Subcutaneous abdominal adipose tissue (tissue), 5 donors: ENCODE results near the gene FASN.
"Not testable (repeated sequence)": the region's sequence is repeated elsewhere in the genome, so short reads cannot be mapped to it uniquely, and the experiment has no call there.

Source experiments
- H3K27ac ChIP-seq: one replicate; pipeline ENCODE4 v1.7.0; 2013; ENCODE audit warnings: low read depth, mild to moderate bottlenecking, inconsistent platforms, low read length, moderate library complexity
- H3K27me3 ChIP-seq, 5 donors: one replicate each; pipeline ENCODE4 v1.7.0; 2013; ENCODE audit warnings: low read length in 5 of 5, inconsistent platforms in 1 of 5; ENCODE audit not compliant: control insufficient read depth in 5 of 5, insufficient read depth in 4 of 5
- H3K36me3 ChIP-seq, 5 donors: one replicate each; pipeline ENCODE4 v1.7.0; 2013; ENCODE audit warnings: low read length in 5 of 5; ENCODE audit not compliant: control insufficient read depth in 5 of 5, insufficient read depth in 5 of 5
- H3K4me1 ChIP-seq, 5 donors: one replicate each; pipeline ENCODE4 v1.7.0; 2013; ENCODE audit warnings: low read length in 5 of 5, mild to moderate bottlenecking in 3 of 5, moderate library complexity in 1 of 5; ENCODE audit not compliant: control insufficient read depth in 5 of 5, insufficient read depth in 5 of 5
- H3K4me3 ChIP-seq, 5 donors: one replicate each; pipeline ENCODE4 v1.7.0; 2013; ENCODE audit warnings: low read length in 5 of 5, low read depth in 1 of 5
- H3K9ac ChIP-seq, 5 donors: one replicate each; pipeline ENCODE4 v1.7.0; 2013; ENCODE audit warnings: low read length in 5 of 5, mild to moderate bottlenecking in 4 of 5, moderate library complexity in 3 of 5
- H3K9me3 ChIP-seq, 5 donors: one replicate each; pipeline ENCODE4 v1.7.0; 2013; ENCODE audit warnings: low read length in 5 of 5; ENCODE audit not compliant: control insufficient read depth in 5 of 5
- donor health status: healthy.
- donor health status: healthy.
- donor health status: healthy.
- donor health status: healthy.
- donor health status: healthy.

The FASN gene

GRCh38 chr17:82098169-82098938 is at the start of gene FASN:
TSS of gene FASN (minus strand) at chr17:82098236. CDS start at chr17:82096445, 1,791 bp downstream.
- H3K4me1 ChIP-seq: peaks cover 5 to 80% (median 76%) of the 10 kb centered on the region in 5 donors
- H3K27ac ChIP-seq: peak within 1 kb of the TSS; percentile 83

DNA sequence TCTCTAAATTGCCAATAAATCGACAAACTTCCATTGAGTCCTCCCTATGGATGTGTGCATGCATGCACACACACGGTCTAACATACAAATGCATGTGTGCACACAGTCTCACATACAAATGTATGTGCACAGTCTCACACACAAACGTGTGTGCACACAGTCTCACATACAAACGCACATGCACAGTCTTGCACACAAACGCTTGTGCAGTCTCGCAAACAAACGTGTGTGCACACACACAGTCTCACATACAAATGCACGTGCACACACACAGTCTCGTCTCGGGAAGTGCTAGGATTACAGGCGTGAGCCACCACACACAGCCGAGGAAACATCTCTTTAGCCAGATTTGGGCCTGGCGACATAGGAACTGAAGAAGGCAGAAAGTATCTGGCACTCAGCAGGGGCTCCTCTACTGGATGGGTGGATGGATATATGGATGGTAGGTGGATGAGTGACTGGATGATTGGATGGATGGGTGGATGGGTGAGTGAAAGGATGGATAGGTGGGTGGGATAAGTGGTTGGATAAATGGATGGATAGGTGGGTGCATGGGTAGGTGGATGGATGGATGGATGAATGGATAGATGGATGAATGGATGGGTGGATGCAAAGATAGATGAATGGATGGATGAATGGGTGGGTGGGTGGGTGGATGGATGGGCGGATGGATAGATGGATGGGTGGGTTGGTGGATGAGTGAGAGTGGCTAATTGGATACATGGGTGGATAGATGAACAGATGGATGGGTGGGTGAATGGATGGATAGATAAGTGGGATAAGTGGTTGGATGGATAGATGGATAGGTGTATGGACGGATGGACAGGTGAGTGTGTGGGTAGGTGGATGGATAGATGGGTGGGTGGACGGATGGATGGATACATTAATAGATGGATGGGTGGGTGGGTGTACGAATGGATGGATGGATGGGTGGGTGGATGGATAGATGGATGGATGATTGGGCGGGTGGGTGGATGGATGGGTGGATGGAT is 48.9 kb upstream of the FASN start:
- Histone ChIP-seq H3K4me3 (no peak overlapping the region), H3K27ac (no peak overlapping the region), H3K9ac (no peak overlapping the region), H3K36me3 (no peaks in the 10 kb centered on the region), H3K27me3 (no peaks in the 10 kb centered on the region), H3K4me1 (peaks cover 0 to 9% (median 3%) of the 10 kb centered on the region in 5 donors), H3K9me3 (no peaks in the 10 kb centered on the region)

More at GRCh38 chr17:82098169-82098938, at the start of gene FASN:
- Histone ChIP-seq H3K4me3 (peak within 1 kb of the TSS in 4 of 5 donors; percentile 61 to 79 (median 68)), H3K9me3 (no peaks in the 10 kb centered on the region), H3K27me3 (no peaks in the 10 kb centered on the region), H3K9ac (peak within 1 kb of the TSS in 4 of 5 donors; percentile 44 to 73 (median 64)), H3K36me3 (peaks cover 0 to 23% (median 16%) of the 10 kb centered on the region in 5 donors)

DNA sequence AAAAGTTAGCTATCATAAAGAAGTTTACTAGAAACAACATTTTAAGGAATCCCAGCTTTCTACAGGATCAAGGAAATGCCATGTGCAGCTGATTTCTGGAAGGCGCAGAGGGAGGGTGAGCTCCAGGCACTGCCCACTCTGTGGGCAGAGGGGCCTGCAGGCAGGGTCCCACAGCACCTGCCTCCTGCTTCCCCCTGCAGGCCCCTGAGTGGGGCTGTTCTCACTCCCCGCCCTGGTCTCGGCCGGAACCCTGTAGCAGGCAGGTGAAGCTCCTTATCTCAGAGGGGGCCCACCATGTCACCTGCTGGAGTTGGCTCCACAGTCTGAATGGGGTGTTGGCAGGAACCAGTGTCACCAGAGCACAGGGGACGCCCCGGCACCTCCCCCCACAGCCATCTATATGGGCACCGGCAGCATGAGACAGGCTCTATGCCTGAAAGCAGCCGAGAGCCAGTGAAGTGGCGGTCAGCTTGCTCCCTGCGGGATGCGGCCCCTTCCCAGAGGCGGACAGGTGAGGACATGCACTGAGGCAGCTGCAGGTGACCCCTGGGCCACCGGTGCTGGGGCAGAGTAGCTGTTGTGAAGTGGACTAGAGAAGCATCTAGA is 47.6 kb upstream of the FASN start:
- Histone ChIP-seq H3K9me3 (no peaks in the 10 kb centered on the region), H3K4me1 (no peaks in the 10 kb centered on the region), H3K36me3 (no peaks in the 10 kb centered on the region), H3K27me3 (no peaks in the 10 kb centered on the region), H3K9ac (no peak overlapping the region), H3K27ac (no peak overlapping the region), H3K4me3 (no peak overlapping the region)

DNA sequence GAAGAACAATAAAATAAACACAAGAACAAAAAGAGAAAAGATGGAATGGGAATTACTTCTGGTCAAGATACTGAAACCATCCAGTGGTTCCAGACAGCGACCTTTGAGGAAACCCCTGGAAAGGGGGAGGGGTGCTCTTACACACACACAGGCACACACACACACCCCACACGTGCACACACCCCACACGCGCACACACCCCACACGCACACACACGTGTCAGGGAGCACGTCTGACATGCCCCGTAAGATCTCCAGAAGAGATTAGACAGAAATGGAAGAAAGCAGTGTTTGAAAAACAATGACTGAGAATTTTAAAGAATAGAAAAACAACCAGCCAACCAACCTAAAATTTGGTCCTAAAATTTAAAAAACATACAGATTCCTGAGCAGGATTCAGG is 45.3 kb upstream of the FASN start:
- Histone ChIP-seq H3K9ac (no peak overlapping the region), H3K4me1 (no peaks in the 10 kb centered on the region), H3K27me3 (no peaks in the 10 kb centered on the region), H3K4me3 (no peak overlapping the region), H3K27ac (no peak overlapping the region), H3K9me3 (no peaks in the 10 kb centered on the region), H3K36me3 (no peaks in the 10 kb centered on the region)

DNA sequence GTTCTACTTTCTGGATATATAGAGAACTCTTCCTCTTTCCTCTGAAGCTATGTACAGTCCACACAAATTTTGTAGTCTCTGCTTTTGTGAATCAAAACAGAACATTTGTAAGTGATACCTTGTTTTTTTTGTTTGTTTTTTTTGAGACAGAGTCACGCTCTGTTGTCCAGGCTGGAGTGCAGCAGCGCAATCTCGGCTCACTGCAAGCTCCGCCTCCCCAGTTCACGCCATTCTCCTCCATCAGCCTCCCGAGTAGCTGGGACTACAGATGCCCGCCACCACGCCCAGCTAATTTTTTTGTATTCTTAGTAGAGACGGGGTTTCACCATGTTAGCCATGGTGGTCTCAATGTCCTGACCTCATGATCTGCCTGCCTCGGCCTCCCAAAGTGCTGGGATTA is 41.9 kb upstream of the FASN start:
- H3K4me3 ChIP-seq, H3K9me3 ChIP-seq, H3K27me3 ChIP-seq, H3K27ac ChIP-seq, H3K9ac ChIP-seq, H3K36me3 ChIP-seq, H3K4me1 ChIP-seq: not testable (repeated sequence)

DNA sequence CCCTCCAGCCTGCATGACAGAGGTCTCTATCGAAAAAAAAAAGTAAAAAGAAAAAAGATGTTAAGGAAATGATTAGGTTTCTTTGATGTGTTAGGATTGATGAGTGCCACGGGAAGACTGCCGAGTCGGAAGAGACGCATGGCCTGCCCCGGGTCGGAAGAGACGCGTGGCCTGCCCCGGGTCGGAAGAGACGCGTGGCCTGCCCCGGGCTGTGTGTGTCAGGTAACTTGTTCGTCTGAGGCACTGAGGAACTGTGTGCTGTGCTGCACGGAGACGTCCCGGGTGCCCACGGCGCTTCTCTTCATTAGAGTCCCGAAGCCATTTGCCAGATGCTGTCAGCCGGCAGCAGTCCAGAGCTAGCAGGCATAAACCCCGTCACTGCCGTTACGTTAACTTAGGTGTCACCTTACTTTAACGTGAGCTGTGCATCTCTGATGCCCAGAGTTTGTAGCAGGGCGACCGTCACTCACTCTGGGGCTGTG is 40.5 kb upstream of the FASN start:
- Histone ChIP-seq H3K27ac (no peak overlapping the region), H3K9me3 (no peaks in the 10 kb centered on the region), H3K4me1 (peaks cover 0 to 15% (median 9%) of the 10 kb centered on the region in 5 donors), H3K4me3 (no peak overlapping the region), H3K36me3 (no peaks in the 10 kb centered on the region), H3K27me3 (no peaks in the 10 kb centered on the region), H3K9ac (no peak overlapping the region)

DNA sequence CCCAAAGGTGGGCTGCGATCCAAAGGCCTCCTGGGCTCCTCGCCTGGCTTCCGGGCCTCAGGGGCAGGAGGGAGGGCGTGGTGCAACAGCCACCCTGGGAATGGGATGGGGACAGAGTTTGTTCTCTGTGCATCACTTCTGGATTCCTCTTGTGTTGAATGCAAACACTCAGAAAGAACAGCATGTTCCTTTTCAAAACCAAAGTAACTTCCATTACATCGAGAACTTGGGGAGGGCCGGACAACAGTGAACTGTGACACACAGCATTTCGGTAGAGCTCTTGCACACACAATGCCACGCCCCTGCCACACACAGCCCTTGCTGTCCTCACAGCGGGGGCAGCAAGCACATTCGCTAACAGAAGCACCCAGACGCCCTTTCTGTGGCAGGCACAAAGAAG is 36.1 kb upstream of the FASN start:
- Histone ChIP-seq H3K4me1 (peaks cover 2 to 32% (median 30%) of the 10 kb centered on the region in 5 donors), H3K36me3 (no peaks in the 10 kb centered on the region), H3K9ac (peak overlapping the region in 2 of 5 donors; percentile 21 to 60), H3K27me3 (no peaks in the 10 kb centered on the region), H3K4me3 (peak overlapping the region in 1 of 5 donors; percentile 0), H3K9me3 (no peaks in the 10 kb centered on the region), H3K27ac (peak overlapping the region; percentile 93)

GRCh38 chr17:82133166-82133953 is 35.3 kb upstream of the FASN start:
- not testable (repeated sequence) for H3K9me3 ChIP-seq, H3K27me3 ChIP-seq, H3K4me3 ChIP-seq, H3K36me3 ChIP-seq
- Histone ChIP-seq H3K27ac (peak overlapping the region; percentile 93), H3K9ac (peak overlapping the region in 2 of 5 donors; percentile 21 to 60), H3K4me1 (peaks cover 2 to 32% (median 30%) of the 10 kb centered on the region in 5 donors)

GRCh38 chr17:82129095-82129494 is 31.1 kb upstream of the FASN start:
- peaks cover 2 to 26% (median 20%) of the 10 kb centered on the region in 5 donors for H3K4me1 ChIP-seq
- H3K9me3 ChIP-seq: no peaks in the 10 kb centered on the region
- H3K36me3 ChIP-seq: peaks cover 0 to 17% (median 5%) of the 10 kb centered on the region in 5 donors
- H3K27ac ChIP-seq: no peak overlapping the region
- no peak overlapping the region for H3K9ac ChIP-seq
- H3K4me3 ChIP-seq: no peak overlapping the region
- no peaks in the 10 kb centered on the region for H3K27me3 ChIP-seq
